ENCODE results near the gene MCF2L2. TPM values are rescaled to one million over a fixed set of nuclear protein-coding genes. Genes with fewer than 3 reads are reported as not detected.

MCF2L2 gene
- total and polyA plus RNA-seq, 9 of the 15 experiments (the other 6 are each of a cell fraction or from before 2014, with no cell fraction given), result 0.56 to 4.2 (median 3.0) TPM

GRCh38 chr3:183278479-183279088 is 149.8 kb downstream of the MCF2L2 start:
- in situ Hi-C loops (cut with MboI), result no loop called here
- H3K9me3 ChIP-seq (replicated peaks; ENCODE audit: control insufficient read depth, insufficient read depth, low read depth, low read length), result no peaks in the 10 kb centered on the region
- no peak for DNase-seq (ENCODE audit: extremely low read depth in 1 of 4, low spot score in 3 of 4)
- no peaks in the 10 kb centered on the region for H4K20me1 ChIP-seq (replicated peaks; ENCODE audit: control insufficient read depth, insufficient read depth, low read length)
- CTCF ChIA-PET (ENCODE audit: low intra/inter-chr PET ratio), result no interaction called here
- no peak for FAIRE-seq
- TF ChIP-seq ZNF431 (CRISPR knock-in tag; IDR thresholded peaks at IDR 0.05) (no peak), FOXA1 (IDR thresholded peaks at IDR 0.05; ENCODE audit: borderline replicate concordance) (no peak), HDAC6 (IDR thresholded peaks at IDR 0.05; ENCODE audit: low read depth, low read length) (no peak), STAT5A (IDR thresholded peaks at IDR 0.05; ENCODE audit: borderline replicate concordance, low read length) (no peak), ZFP36 (IDR thresholded peaks at IDR 0.05; ENCODE audit: low read depth, low read length, partially characterized antibody) (no peak), SIN3A (IDR thresholded peaks at IDR 0.05; ENCODE audit: borderline replicate concordance in 2 of 2, control insufficient read depth in 1 of 2, low read depth in 2 of 2, low read length in 2 of 2) (no peak)
- H3K9me1 ChIP-seq (ENCODE audit: control insufficient read depth, insufficient read depth, low read length), result no peaks in the 10 kb centered on the region
- POLR2A ChIA-PET, result interaction anchor here (1.1 kb wide), 1 partner anchor 9 kb away, joined by 5 read pairs; no protein-coding TSS in a partner anchor
- no peak overlapping the region for H3K4me2 ChIP-seq (ENCODE audit: insufficient read depth, low read length)
- intact Hi-C loops (cut with micrococcal nuclease), result no loop called here
- H3K79me2 ChIP-seq (ENCODE audit: control insufficient read depth, insufficient read depth, low read length), result no peaks in the 10 kb centered on the region
- H3K27me3 ChIP-seq (ENCODE audit: control insufficient read depth in 2 of 2, insufficient read depth in 2 of 2, low read length in 2 of 2), result no peaks in the 10 kb centered on the region
- H3K9ac ChIP-seq (ENCODE audit: insufficient read depth in 1 of 2, low read depth in 2 of 2, low read length in 2 of 2), result no peak overlapping the region
- no peak overlapping the region for H2AFZ ChIP-seq (ENCODE audit: low read depth, low read length)
- H3K27ac ChIP-seq (ENCODE audit: extremely low read depth, low read depth, low read length), result no peak overlapping the region
- H3K4me1 ChIP-seq (replicated peaks in 1 of 2; ENCODE audit: control insufficient read depth in 2 of 2, insufficient read depth in 2 of 2, low read length in 2 of 2), result peaks cover 0 to 9% of the 10 kb centered on the region in 2 experiments; a peak in 2 of 5 replicates
- WGBS (ENCODE audit: insufficient coverage, low coverage, missing lambda C conversion rate), result 61% methylated on average over 4 of the region's 4 CpGs
- no peaks in the 10 kb centered on the region for H3K36me3 ChIP-seq (ENCODE audit: control insufficient read depth, insufficient read depth, low read length)
- BruUV-seq (replicated peaks), result no TSS peak
- H3K4me3 ChIP-seq, result no peak overlapping the region
- ATAC-seq, result no peak
